GM23248 (cell line): Measurements from ENCODE around the gene MAP4K1.

Experiments
- EZH2 ChIP-seq: fragments of 200-600 bp; sonication (generic); IDR thresholded peaks from 2 replicates; pipeline ENCODE4 v1.6.1; 2018; ENCODE audit warnings: antibody characterized with exemption, mild to moderate bottlenecking; ENCODE audit not compliant: insufficient read depth, poor library complexity, severe bottlenecking
- EZH2phosphoT487 ChIP-seq: fragments of 200-600 bp; sonication (generic); IDR thresholded peaks from 2 replicates; pipeline ENCODE4 v1.6.1; 2018; ENCODE audit warnings: antibody characterized with exemption, moderate library complexity, mild to moderate bottlenecking, low read depth; ENCODE audit not compliant: insufficient read depth

- TF ChIP-seq EZH2phosphoT487 = no peak
- TF ChIP-seq EZH2 = no peak
These were observed 27.0 kb upstream of the MAP4K1 start for GRCh38 chr19:38644719-38645118.
